Prostate gland (tissue), 2 donors: ENCODE data around the gene EDEM3.

ENCODE experiments used
- POLR2A ChIP-seq: fragments of 450-650 bp; IDR thresholded peaks from one replicate; pipeline ENCODE4 v1.6.1; 2016; ENCODE audit warnings: antibody characterized with exemption, mild to moderate bottlenecking
- POLR2AphosphoS5 ChIP-seq: sonication (generic); formaldehyde crosslinking; IDR thresholded peaks from one replicate; pipeline ENCODE4 v1.6.1; 2017; ENCODE audit warnings: antibody characterized with exemption
- TF ChIP-seq, protein P1 (sequence below), 4 experiments: fragments of 200-600 bp in 2 of 4; fragments of 450-650 bp in 2 of 4; sonication (generic) in 2 of 4; IDR thresholded peaks; 1 replicate in 3 of 4; 2 replicates in 1 of 4; pipeline ENCODE4 v1.5.1; 2016 to 2019; ENCODE audit warnings: antibody characterized with exemption in 4 of 4, mild to moderate bottlenecking in 2 of 4, moderate library complexity in 2 of 4

DNA sequence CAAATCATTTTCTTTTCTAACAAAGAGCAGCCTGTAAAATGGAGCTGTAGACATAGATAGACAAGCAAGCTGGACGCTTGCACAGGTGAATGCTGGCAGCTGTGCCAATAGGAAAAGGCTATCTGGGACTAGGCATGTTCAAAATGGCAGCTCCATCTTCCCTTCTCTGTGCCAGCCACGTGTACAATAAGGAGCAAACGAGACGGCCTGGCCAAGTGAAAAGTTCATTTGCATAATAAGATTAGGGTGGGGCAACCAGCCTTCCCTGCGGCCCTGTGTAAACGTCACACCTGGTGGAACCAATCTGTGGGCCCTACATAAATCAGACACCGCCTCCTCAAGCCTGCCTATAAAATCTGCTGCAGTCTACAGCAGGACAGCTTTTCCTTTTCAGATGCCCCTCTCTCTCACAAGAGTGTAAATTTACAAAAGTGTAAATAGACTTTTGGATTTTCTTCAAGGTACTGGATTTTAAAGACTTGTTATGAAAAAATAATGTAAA is 16.6 kb upstream of the EDEM3 start:
- TF ChIP-seq, protein P1, sequence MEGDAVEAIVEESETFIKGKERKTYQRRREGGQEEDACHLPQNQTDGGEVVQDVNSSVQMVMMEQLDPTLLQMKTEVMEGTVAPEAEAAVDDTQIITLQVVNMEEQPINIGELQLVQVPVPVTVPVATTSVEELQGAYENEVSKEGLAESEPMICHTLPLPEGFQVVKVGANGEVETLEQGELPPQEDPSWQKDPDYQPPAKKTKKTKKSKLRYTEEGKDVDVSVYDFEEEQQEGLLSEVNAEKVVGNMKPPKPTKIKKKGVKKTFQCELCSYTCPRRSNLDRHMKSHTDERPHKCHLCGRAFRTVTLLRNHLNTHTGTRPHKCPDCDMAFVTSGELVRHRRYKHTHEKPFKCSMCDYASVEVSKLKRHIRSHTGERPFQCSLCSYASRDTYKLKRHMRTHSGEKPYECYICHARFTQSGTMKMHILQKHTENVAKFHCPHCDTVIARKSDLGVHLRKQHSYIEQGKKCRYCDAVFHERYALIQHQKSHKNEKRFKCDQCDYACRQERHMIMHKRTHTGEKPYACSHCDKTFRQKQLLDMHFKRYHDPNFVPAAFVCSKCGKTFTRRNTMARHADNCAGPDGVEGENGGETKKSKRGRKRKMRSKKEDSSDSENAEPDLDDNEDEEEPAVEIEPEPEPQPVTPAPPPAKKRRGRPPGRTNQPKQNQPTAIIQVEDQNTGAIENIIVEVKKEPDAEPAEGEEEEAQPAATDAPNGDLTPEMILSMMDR (IDR thresholded peaks at IDR 0.05), result no peak
- no peak for TF ChIP-seq POLR2AphosphoS5
- TF ChIP-seq POLR2A, result no peak
